Upper lobe of right lung (tissue), 1 donor: ENCODE data around the gene FCHO2. TPM values are rescaled to one million over a fixed set of nuclear protein-coding genes. Genes with fewer than 3 reads are reported as not detected.

Source experiments
- ATAC-seq: fragments of 200-7000 bp; cut with Tn5 transposase; one replicate; pipeline ENCODE4 v1.9.1; 2020; ENCODE audit warnings: mild to moderate bottlenecking, moderate library complexity
- DNase-seq: peaks from one replicate; pipeline ENCODE4 v3.0.0-alpha.2; 2020
- H3K27ac ChIP-seq: fragments of 200-600 bp; one replicate; pipeline ENCODE4 v1.8.0; 2022
- H3K27me3 ChIP-seq: fragments of 200-600 bp; one replicate; pipeline ENCODE4 v1.8.0; 2022; ENCODE audit warnings: mild to moderate bottlenecking
- H3K36me3 ChIP-seq: fragments of 200-600 bp; one replicate; pipeline ENCODE4 v1.8.0; 2022
- H3K4me1 ChIP-seq: fragments of 200-600 bp; one replicate; pipeline ENCODE4 v1.8.0; 2022
- H3K4me3 ChIP-seq: fragments of 200-600 bp; one replicate; pipeline ENCODE4 v1.8.0; 2022; ENCODE audit warnings: mild to moderate bottlenecking
- H3K9me3 ChIP-seq: fragments of 200-600 bp; one replicate; pipeline ENCODE4 v1.8.0; 2022
- CTCF ChIP-seq: fragments of 200-600 bp; IDR thresholded peaks from one replicate; pipeline ENCODE4 v1.8.0; 2022; ENCODE audit warnings: antibody characterized with exemption
- intact Hi-C: fragments of 100-400 bp; cut with DNase I; formaldehyde crosslinking; loops from one replicate; pipeline ENCODE4 v1.11.0; 2022
- total RNA-seq: library from RNA; stranded (reverse); fragmentation: NEBNext Ultra II Directional; extraction: Animal tissue kit (Norgen Biotek cat#: 25700); gene quantifications from one replicate; pipeline ENCODE4 v1.2.1, GENCODE V29; 2021
- donor health status: DM: no; HTN: yes; CAD: no; lungs with severe emphysema.

FCHO2 gene
- total RNA-seq, 1 donor from 2014 or later, result 83.9 TPM

GRCh38 chr5:73095564-73096238 lies 139.9 kb downstream of the FCHO2 start:
- intact Hi-C loops, result no loop called here
- peaks cover 7% of the 10 kb centered on the region for H3K9me3 ChIP-seq
- peaks cover 8% of the 10 kb centered on the region for H3K36me3 ChIP-seq
- DNase-seq, result no peak
- TF ChIP-seq CTCF, result no peak
- H3K4me3 ChIP-seq, result no peak overlapping the region
- H3K4me1 ChIP-seq, result no peaks in the 10 kb centered on the region
- ATAC-seq, result no peak
- no peaks in the 10 kb centered on the region for H3K27me3 ChIP-seq
- no peak overlapping the region for H3K27ac ChIP-seq

GRCh38 chr5:73096239-73096575 lies 140.4 kb downstream of the FCHO2 start:
- DNase-seq, result no peak
- H3K4me1 ChIP-seq, result no peaks in the 10 kb centered on the region
- H3K4me3 ChIP-seq, result no peak overlapping the region
- H3K27me3 ChIP-seq, result no peaks in the 10 kb centered on the region
- H3K9me3 ChIP-seq, result peaks cover 7% of the 10 kb centered on the region
- no peak for TF ChIP-seq CTCF
- ATAC-seq, result no peak
- H3K27ac ChIP-seq, result no peak overlapping the region
- peaks cover 8% of the 10 kb centered on the region for H3K36me3 ChIP-seq
- intact Hi-C loops, result no loop called here

GRCh38 chr5:73097740-73098139 lies 141.9 kb downstream of the FCHO2 start:
- no peaks in the 10 kb centered on the region for H3K36me3 ChIP-seq
- no peak overlapping the region for H3K4me3 ChIP-seq
- peaks cover 7% of the 10 kb centered on the region for H3K9me3 ChIP-seq
- H3K27me3 ChIP-seq, result no peaks in the 10 kb centered on the region
- intact Hi-C loops, result no loop called here
- H3K27ac ChIP-seq, result no peak overlapping the region
- ATAC-seq (no peak), DNase-seq (no peak)
- H3K4me1 ChIP-seq, result no peaks in the 10 kb centered on the region
- TF ChIP-seq CTCF, result no peak

- no peak for DNase-seq
- H3K4me3 ChIP-seq, result no peak overlapping the region
- H3K9me3 ChIP-seq, result peaks cover 7% of the 10 kb centered on the region
- intact Hi-C loops, result no loop called here
- no peak for ATAC-seq
- H3K27ac ChIP-seq, result no peak overlapping the region
- TF ChIP-seq CTCF, result no peak
- no peaks in the 10 kb centered on the region for H3K4me1 ChIP-seq
- no peaks in the 10 kb centered on the region for H3K27me3 ChIP-seq
- H3K36me3 ChIP-seq, result no peaks in the 10 kb centered on the region
Measured at GRCh38 chr5:73100109-73100508, 144.3 kb downstream of the FCHO2 start.

- DNase-seq (no peak), ATAC-seq (no peak)
- Histone ChIP-seq H3K9me3 (no peaks in the 10 kb centered on the region), H3K27ac (no peak overlapping the region), H3K4me1 (no peaks in the 10 kb centered on the region), H3K36me3 (no peaks in the 10 kb centered on the region), H3K27me3 (no peaks in the 10 kb centered on the region), H3K4me3 (no peak overlapping the region)
- TF ChIP-seq CTCF, result no peak
- intact Hi-C loops, result no loop called here
Measured at GRCh38 chr5:73103870-73104299, 148.0 kb downstream of the FCHO2 start.

GRCh38 chr5:73104326-73104725 lies 148.5 kb downstream of the FCHO2 start:
- TF ChIP-seq CTCF, result no peak
- no peak for DNase-seq
- Histone ChIP-seq H3K27me3 (no peaks in the 10 kb centered on the region), H3K36me3 (no peaks in the 10 kb centered on the region), H3K27ac (no peak overlapping the region), H3K4me3 (no peak overlapping the region), H3K4me1 (no peaks in the 10 kb centered on the region), H3K9me3 (no peaks in the 10 kb centered on the region)
- intact Hi-C loops, result no loop called here
- ATAC-seq, result no peak
